Lung (tissue), 12 donors: ENCODE data around the gene FOXK1. TPM values are rescaled to one million over a fixed set of nuclear protein-coding genes. Genes with fewer than 3 reads are reported as not detected.

Experiments
- ATAC-seq: fragments of 200-7000 bp; cut with Tn5 transposase; one replicate; pipeline ENCODE4 v1.9.1; 2020; ENCODE audit warnings: moderate number of reproducible peaks; ENCODE audit not compliant: insufficient read depth, low FRiP score
- DNase-seq, 3 donors: peaks; one replicate each; pipeline ENCODE4 v3.0.0-alpha.2; 2013 to 2017
- H3K27ac ChIP-seq, 2 donors: one replicate each; pipeline ENCODE4 v1.5.1; 2013; ENCODE audit warnings: mild to moderate bottlenecking in 2 of 2, moderate library complexity in 2 of 2, control low read depth in 1 of 2, inconsistent platforms in 1 of 2, low read depth in 1 of 2, low read length in 1 of 2
- H3K27me3 ChIP-seq, 3 donors: one replicate each; pipeline ENCODE4 v1.5.1; 2013; ENCODE audit warnings: low read length in 2 of 3; ENCODE audit not compliant: control insufficient read depth in 3 of 3, insufficient read depth in 3 of 3
- H3K36me3 ChIP-seq, 4 donors: one replicate each; pipeline ENCODE4 v1.5.1; 2013; ENCODE audit warnings: low read length in 4 of 4, mild to moderate bottlenecking in 1 of 4, moderate library complexity in 1 of 4; ENCODE audit not compliant: control insufficient read depth in 4 of 4, insufficient read depth in 4 of 4
- H3K4me1 ChIP-seq, 5 donors: one replicate each; pipeline ENCODE4 v1.5.1; 2013; ENCODE audit warnings: low read length in 5 of 5, mild to moderate bottlenecking in 2 of 5, moderate library complexity in 1 of 5; ENCODE audit not compliant: control insufficient read depth in 5 of 5, insufficient read depth in 5 of 5
- H3K4me3 ChIP-seq: one replicate; pipeline ENCODE4 v1.5.1; 2013; ENCODE audit warnings: mild to moderate bottlenecking, control low read depth, moderate library complexity
- H3K9ac ChIP-seq, 2 donors: one replicate each; pipeline ENCODE4 v1.5.1; 2013; ENCODE audit warnings: low read length in 2 of 2, control low read depth in 1 of 2; ENCODE audit not compliant: insufficient read depth in 1 of 2
- H3K9me3 ChIP-seq, 4 donors: one replicate each; pipeline ENCODE4 v1.5.1; 2013; ENCODE audit warnings: low read length in 3 of 4, mild to moderate bottlenecking in 1 of 4, moderate library complexity in 1 of 4; ENCODE audit not compliant: control insufficient read depth in 4 of 4, insufficient read depth in 3 of 4
- CTCF ChIP-seq: IDR thresholded peaks from 2 replicates; pipeline ENCODE4 v1.5.1; 2012; ENCODE audit warnings: mild to moderate bottlenecking; ENCODE audit errors: control extremely low read depth, extremely low read depth
- WGBS, 2 donors: extraction: QIAGEN DNeasy Blood & Tissue Kit; methylation state at CpG; one replicate each; pipeline ENCODE4 v1.1.7; 2013; 5-methylcytosine and 5-hydroxymethylcytosine counted together
- polyA plus RNA-seq, 2 donors: library from polyadenylated mRNA; stranded (reverse); fragments of 200-250 nt; gene quantifications; one replicate each; pipeline ENCODE4 v1.2.1, GENCODE V29; 2013
- total RNA-seq, 2 donors: library from RNA; depleted of rRNA in 1 of 2; stranded (reverse); fragments of >200 nt in 1 of 2; gene quantifications; one replicate each; pipeline ENCODE4 v1.2.1, GENCODE V29; 2014 to 2021
- donor health status: control.
- donor health status: control.
- donor health status: Bipolar disorder and iron deficiency.
- donor health status: healthy.
- donor health status: DM: yes; HTN: yes; CAD: no.

Gene FOXK1
- total and polyA plus RNA-seq, 4 donors = 6.4 to 36.2 (median 14.3) TPM

- no peaks in the 10 kb centered on the region for H3K9me3 ChIP-seq
- TF ChIP-seq CTCF = no peak
- peaks cover 0 to 47% (median 32%) of the 10 kb centered on the region in 5 donors for H3K4me1 ChIP-seq
- H3K36me3 ChIP-seq = peaks cover 0 to 7% (median 0%) of the 10 kb centered on the region in 4 donors
- H3K27me3 ChIP-seq = no peaks in the 10 kb centered on the region
- DNase-seq (no peak), ATAC-seq (no peak)
- H3K27ac ChIP-seq = peak overlapping the region; percentile 59 to 75
- 40 to 65% methylated on average over 26 of the region's 26 CpGs for WGBS, 2 donors
- no peak overlapping the region for H3K9ac ChIP-seq
- H3K4me3 ChIP-seq = no peak overlapping the region
Observed at GRCh38 chr7:4714767-4715409, 32.8 kb downstream of the FOXK1 start.

- peaks cover 0 to 7% (median 0%) of the 10 kb centered on the region in 4 donors for H3K36me3 ChIP-seq
- no peaks in the 10 kb centered on the region for H3K9me3 ChIP-seq
- H3K4me3 ChIP-seq = no peak overlapping the region
- 11 to 31% methylated on average over 13 of the region's 13 CpGs for WGBS, 2 donors
- DNase-seq (peak; percentile 87 to 98 (median 96)), ATAC-seq (peak; percentile 79)
- H3K27me3 ChIP-seq = no peaks in the 10 kb centered on the region
- peak overlapping the region in 1 of 2 donors; percentile 42 for H3K9ac ChIP-seq
- TF ChIP-seq CTCF = no peak
- H3K4me1 ChIP-seq = peaks cover 0 to 47% (median 32%) of the 10 kb centered on the region in 5 donors
- H3K27ac ChIP-seq = peak overlapping the region; percentile 72 to 75
Observed at GRCh38 chr7:4715410-4715776, 33.3 kb downstream of the FOXK1 start.

GRCh38 chr7:4716946-4717795 is 35.1 kb downstream of the FOXK1 start:
- no peaks in the 10 kb centered on the region for H3K9me3 ChIP-seq
- H3K9ac ChIP-seq = no peak overlapping the region
- no peak overlapping the region for H3K27ac ChIP-seq
- peaks cover 0 to 7% (median 0%) of the 10 kb centered on the region in 4 donors for H3K36me3 ChIP-seq
- no peak for ATAC-seq
- peaks cover 0 to 43% (median 28%) of the 10 kb centered on the region in 5 donors for H3K4me1 ChIP-seq
- no peaks in the 10 kb centered on the region for H3K27me3 ChIP-seq
- no peak for TF ChIP-seq CTCF
- 94% methylated on average over 28 to 29 of the region's 29 CpGs for WGBS, 2 donors
- no peak overlapping the region for H3K4me3 ChIP-seq
- no peak for DNase-seq
